Mucosa of descending colon (tissue), 3 donors: ENCODE data around the gene KRTAP10-4. TPM values are rescaled to one million over a fixed set of nuclear protein-coding genes. Genes with fewer than 3 reads are reported as not detected.
A peak's percentile ranks its signal among the peaks of the same experiment; 100 is the strongest.

Experiments
- ATAC-seq: fragments of 200-7000 bp; cut with Tn5 transposase; one replicate; pipeline ENCODE4 v1.9.1; 2020; ENCODE audit warnings: mild to moderate bottlenecking, moderate library complexity
- DNase-seq, 3 donors: peaks; one replicate each; pipeline ENCODE4 v3.0.0-alpha.2; 2020
- H3K36me3 ChIP-seq: fragments of 200-600 bp; one replicate; pipeline ENCODE4 v1.8.0; 2021; ENCODE audit warnings: low read depth, mild to moderate bottlenecking
- H3K4me1 ChIP-seq: fragments of 200-600 bp; one replicate; pipeline ENCODE4 v1.8.0; 2021; ENCODE audit warnings: low read depth, mild to moderate bottlenecking
- H3K4me3 ChIP-seq: fragments of 200-600 bp; one replicate; pipeline ENCODE4 v1.8.0; 2021; ENCODE audit warnings: mild to moderate bottlenecking
- H3K9me3 ChIP-seq: fragments of 200-600 bp; one replicate; pipeline ENCODE4 v1.8.0; 2021; ENCODE audit warnings: mild to moderate bottlenecking
- CTCF ChIP-seq: fragments of 200-600 bp; IDR thresholded peaks from one replicate; pipeline ENCODE4 v1.8.0; 2022; ENCODE audit warnings: antibody characterized with exemption, mild to moderate bottlenecking
- intact Hi-C, 2 donors: fragments of 100-400 bp; cut with DNase I in 1 of 2; cut with micrococcal nuclease in 1 of 2; formaldehyde crosslinking; loops; one replicate each; pipeline versions ENCODE4 v1.11.0 to v1.11.1; 2022; cut with DNase I, micrococcal nuclease
- total RNA-seq, 3 donors: library from RNA; stranded (reverse); fragmentation: NEBNext Ultra II Directional in 2 of 3; extraction: Animal tissue kit (Norgen Biotek cat#: 25700) in 2 of 3; gene quantifications; one replicate each; pipeline versions ENCODE4 v1.2.1 to v1.2.4, GENCODE V29; 2021 to 2023
- donor health status: DM: no; HTN: no; CAD: no; lungs with moderate emphysema.
- donor health status: DM: no; HTN: no; CAD: no.
- donor health status: DM: no; HTN: yes; CAD: no.

KRTAP10-4 gene
- total RNA-seq, 3 donors from 2014 or later: not detected

- Histone ChIP-seq H3K4me3 (no peak within 1 kb of the TSS), H3K4me1 (no peaks in the 10 kb centered on the region), H3K36me3 (no peaks in the 10 kb centered on the region), H3K9me3 (peaks cover 13% of the 10 kb centered on the region)
- no peak for ATAC-seq
- intact Hi-C loops: no loop called here
- no peak for DNase-seq
- no peak for TF ChIP-seq CTCF
These were observed 38.5 kb downstream of the KRTAP10-4 start, which contains the start of gene KRTAP10-8 for GRCh38 chr21:44612029-44612486. Gene KRTAP10-8 (plus strand): TSS chr21:44612079. CDS start chr21:44612101, 22 bp downstream.

- DNase-seq: peak in 1 of 3 donors; percentile 42
- no peak overlapping the region for H3K4me3 ChIP-seq
These were observed 39.2 kb downstream of the KRTAP10-4 start for GRCh38 chr21:44612669-44613229.

GRCh38 chr21:44613386-44614155 is 40.0 kb downstream of the KRTAP10-4 start:
- no peak for ATAC-seq

More at GRCh38 chr21:44612669-44613229, 39.2 kb downstream of the KRTAP10-4 start:
- no peaks in the 10 kb centered on the region for H3K36me3 ChIP-seq
- no peaks in the 10 kb centered on the region for H3K4me1 ChIP-seq
- H3K9me3 ChIP-seq: peaks cover 13% of the 10 kb centered on the region
- no peak for TF ChIP-seq CTCF
- no peak for ATAC-seq
- intact Hi-C loops: no loop called here

GRCh38 chr21:44614161-44614631 is 40.7 kb downstream of the KRTAP10-4 start:
- H3K4me3 ChIP-seq: no peak overlapping the region
- ATAC-seq (no peak), DNase-seq (no peak)
- H3K4me1 ChIP-seq: peaks cover 4% of the 10 kb centered on the region
- peaks cover 13% of the 10 kb centered on the region for H3K9me3 ChIP-seq
- H3K36me3 ChIP-seq: no peaks in the 10 kb centered on the region
- no peak for TF ChIP-seq CTCF
- intact Hi-C loops: no loop called here

More at GRCh38 chr21:44613386-44614155, 40.0 kb downstream of the KRTAP10-4 start:
- H3K9me3 ChIP-seq: peaks cover 13% of the 10 kb centered on the region
- peaks cover under 1% of the 10 kb centered on the region for H3K4me1 ChIP-seq
- no peak overlapping the region for H3K4me3 ChIP-seq
- DNase-seq: peak in 1 of 3 donors; percentile 38
- H3K36me3 ChIP-seq: no peaks in the 10 kb centered on the region
- intact Hi-C loops: no loop called here
- TF ChIP-seq CTCF: no peak

- H3K9me3 ChIP-seq: peaks cover 13% of the 10 kb centered on the region
- H3K4me1 ChIP-seq: peaks cover 4% of the 10 kb centered on the region
- intact Hi-C loops: no loop called here
- ATAC-seq (no peak), DNase-seq (peak in 1 of 3 donors; percentile 34)
- no peaks in the 10 kb centered on the region for H3K36me3 ChIP-seq
- no peak overlapping the region for H3K4me3 ChIP-seq
- TF ChIP-seq CTCF: no peak
These were observed 41.4 kb downstream of the KRTAP10-4 start for GRCh38 chr21:44614961-44615391.
